22Rv1 (cell line): ENCODE measurements around the gene CLCF1.
A peak's percentile ranks its signal among the peaks of the same experiment; 100 is the strongest.

Experiments
- H3K27ac ChIP-seq: fragments of 450-650 bp; 2 replicates; pipeline ENCODE4 v1.5.1; 2017
- CTCF ChIP-seq: fragments of 450-650 bp; IDR thresholded peaks from 2 replicates; pipeline ENCODE4 v1.5.1; 2017; ENCODE audit warnings: mild to moderate bottlenecking
- ZFX ChIP-seq: fragments of 450-650 bp; IDR thresholded peaks from 2 replicates; pipeline ENCODE4 v1.6.1; 2017; ENCODE audit warnings: antibody characterized with exemption, borderline replicate concordance

The CLCF1 gene

GRCh38 chr11:67418476-67419281, 45.3 kb upstream of the CLCF1 start:
- H3K27ac ChIP-seq = peak overlapping the region; percentile 18; the same call in 1 of the 2 replicates
- TF ChIP-seq ZFX (no peak), CTCF (no peak)

- TF ChIP-seq CTCF = no peak
- no peak for TF ChIP-seq ZFX
- H3K27ac ChIP-seq = no peak overlapping the region
Observed at GRCh38 chr11:67417425-67417824, 44.0 kb upstream of the CLCF1 start.

- TF ChIP-seq CTCF (no peak), ZFX (no peak)
- H3K27ac ChIP-seq = peak overlapping the region; percentile 54
Observed at GRCh38 chr11:67416416-67417335, 43.3 kb upstream of the CLCF1 start.

- H3K27ac ChIP-seq = peak within 1 kb of the TSS; percentile 54
- TF ChIP-seq ZFX = no peak
- TF ChIP-seq CTCF = no peak
Observed at GRCh38 chr11:67415501-67416304, 42.3 kb upstream of the CLCF1 start, which contains the start of gene CARNS1. TSS of gene CARNS1 (plus strand) at chr11:67415678. CDS start at chr11:67416200, 522 bp downstream.

- H3K27ac ChIP-seq = no peak overlapping the region
- no peak for TF ChIP-seq ZFX
- no peak for TF ChIP-seq CTCF
Observed at GRCh38 chr11:67413266-67413849, 40.0 kb upstream of the CLCF1 start.

- TF ChIP-seq ZFX (no peak), CTCF (no peak)
- H3K27ac ChIP-seq = no peak overlapping the region
Observed at GRCh38 chr11:67412495-67413179, 39.2 kb upstream of the CLCF1 start.
